H9 (cell line): ENCODE measurements around the gene HCN4. TPM values are rescaled to one million over a fixed set of nuclear protein-coding genes. Genes with fewer than 3 reads are reported as not detected.

Experiments
- DNase-seq: peaks from one replicate; pipeline ENCODE4 v3.0.0-alpha.2; 2017
- H2AFZ ChIP-seq: one replicate; pipeline ENCODE4 v1.6.1; 2013; ENCODE audit warnings: mild to moderate bottlenecking, low read length, control low read depth, moderate library complexity
- H2AK5ac ChIP-seq: 2 replicates; pipeline ENCODE4 v1.6.1; 2013; ENCODE audit warnings: low read length, control low read depth, mixed read lengths; ENCODE audit not compliant: insufficient read length
- H2BK120ac ChIP-seq: one replicate; pipeline ENCODE4 v1.6.1; 2013; ENCODE audit warnings: low read depth, mild to moderate bottlenecking, low read length, control low read depth, inconsistent platforms; ENCODE audit not compliant: poor library complexity, severe bottlenecking
- H2BK12ac ChIP-seq: 2 replicates; pipeline ENCODE4 v1.6.1; 2013; ENCODE audit warnings: low read length, control low read depth, mixed read lengths, low read depth; ENCODE audit not compliant: insufficient read length
- H2BK15ac ChIP-seq: 2 replicates; pipeline ENCODE4 v1.6.1; 2013; ENCODE audit warnings: low read depth, low read length, control low read depth
- H2BK20ac ChIP-seq: one replicate; pipeline ENCODE4 v1.6.1; 2013; ENCODE audit warnings: low read depth, mild to moderate bottlenecking, low read length, control low read depth, inconsistent platforms; ENCODE audit not compliant: poor library complexity, severe bottlenecking
- H2BK5ac ChIP-seq: 2 replicates; pipeline ENCODE4 v1.6.1; 2013; ENCODE audit warnings: low read length, control low read depth, mixed read lengths; ENCODE audit not compliant: insufficient read length
- H3K14ac ChIP-seq: 2 replicates; pipeline ENCODE4 v1.6.1; 2013; ENCODE audit warnings: low read length, control low read depth; ENCODE audit not compliant: insufficient read depth
- H3K18ac ChIP-seq: 2 replicates; pipeline ENCODE4 v1.6.1; 2013; ENCODE audit warnings: low read depth, mild to moderate bottlenecking, mixed read lengths, low read length, control low read depth; ENCODE audit not compliant: insufficient read length
- H3K23ac ChIP-seq: 2 replicates; pipeline ENCODE4 v1.6.1; 2013; ENCODE audit warnings: low read length, control low read depth, mixed read lengths, low read depth; ENCODE audit not compliant: insufficient read length
- H3K23me2 ChIP-seq: 2 replicates; pipeline ENCODE4 v1.6.1; 2013; ENCODE audit warnings: low read depth, mild to moderate bottlenecking, mixed read lengths, low read length, control low read depth; ENCODE audit not compliant: insufficient read length, poor library complexity, severe bottlenecking
- H3K27ac ChIP-seq: 2 replicates; pipeline ENCODE4 v1.5.1; 2013; ENCODE audit warnings: low read length, control low read depth, mixed read lengths, low read depth; ENCODE audit not compliant: insufficient read length
- H3K27me3 ChIP-seq: 2 replicates; pipeline ENCODE4 v1.6.1; 2013; ENCODE audit warnings: low read length, control low read depth, inconsistent platforms; ENCODE audit not compliant: insufficient read depth
- H3K4ac ChIP-seq: 2 replicates; pipeline ENCODE4 v1.6.1; 2013; ENCODE audit warnings: low read depth, mild to moderate bottlenecking, control low read depth, inconsistent platforms, low read length, moderate library complexity
- H3K4me1 ChIP-seq: 2 replicates; pipeline ENCODE4 v1.6.1; 2013; ENCODE audit warnings: low read length, control low read depth, inconsistent platforms; ENCODE audit not compliant: insufficient read depth
- H3K4me2 ChIP-seq: 2 replicates; pipeline ENCODE4 v1.6.1; 2013; ENCODE audit warnings: low read length, control low read depth, mixed read lengths; ENCODE audit not compliant: insufficient read length, insufficient read depth
- H3K56ac ChIP-seq: 2 replicates; pipeline ENCODE4 v1.6.1; 2013; ENCODE audit warnings: low read depth, mild to moderate bottlenecking, mixed read lengths, low read length, control low read depth; ENCODE audit not compliant: insufficient read length
- H3K79me1 ChIP-seq: 2 replicates; pipeline ENCODE4 v1.6.1; 2013; ENCODE audit warnings: low read depth, mild to moderate bottlenecking, moderate library complexity, low read length, control low read depth, inconsistent platforms; ENCODE audit not compliant: insufficient read depth, poor library complexity, severe bottlenecking
- H3K79me2 ChIP-seq: 2 replicates; pipeline ENCODE4 v1.6.1; 2013; ENCODE audit warnings: low read length, control low read depth, inconsistent platforms; ENCODE audit not compliant: insufficient read depth
- H3K9ac ChIP-seq: 2 replicates; pipeline ENCODE4 v1.6.1; 2013; ENCODE audit warnings: low read length, control low read depth, mixed read lengths; ENCODE audit not compliant: insufficient read length; ENCODE audit errors: extremely low read depth
- H3K9me3 ChIP-seq: one replicate; pipeline ENCODE4 v1.6.1; 2013; ENCODE audit warnings: low read depth, low read length, inconsistent platforms; ENCODE audit not compliant: control insufficient read depth
- H3T11ph ChIP-seq: one replicate; pipeline ENCODE4 v1.6.1; 2013; ENCODE audit warnings: mild to moderate bottlenecking, low read length, control low read depth, inconsistent platforms
- H4K20me1 ChIP-seq: one replicate; pipeline ENCODE4 v1.6.1; 2013; ENCODE audit not compliant: control insufficient read depth, insufficient read length, insufficient read depth
- H4K5ac ChIP-seq: 2 replicates; pipeline ENCODE4 v1.6.1; 2013; ENCODE audit warnings: low read depth, mild to moderate bottlenecking, mixed read lengths, low read length, control low read depth; ENCODE audit not compliant: insufficient read length
- H4K8ac ChIP-seq: replicated peaks from 2 replicates; pipeline ENCODE4 v1.6.1; 2013; ENCODE audit warnings: low read length, control low read depth, mixed read lengths, low read depth; ENCODE audit not compliant: insufficient read length
- H4K91ac ChIP-seq: 2 replicates; pipeline ENCODE4 v1.6.1; 2013; ENCODE audit warnings: low read depth, mild to moderate bottlenecking, moderate library complexity, mixed read lengths, low read length, control low read depth; ENCODE audit not compliant: insufficient read length
- H3K27ac Mint-ChIP-seq, 3 experiments: 2 replicates in 2 of 3; 3 replicates in 1 of 3; pipeline ENCODE4 v1.8.0; 2020 to 2021; ENCODE audit warnings: mixed read lengths in 3 of 3, mild to moderate bottlenecking in 1 of 3, moderate library complexity in 1 of 3
- H3K27me3 Mint-ChIP-seq: 2 replicates; pipeline ENCODE4 v1.8.0; 2021; ENCODE audit warnings: low read depth, mild to moderate bottlenecking, moderate library complexity, mixed read lengths
- H3K36me3 Mint-ChIP-seq, 3 experiments: 2 replicates in 2 of 3; 3 replicates in 1 of 3; pipeline ENCODE4 v1.8.0; 2020 to 2021; ENCODE audit warnings: low read depth in 3 of 3, mixed read lengths in 3 of 3; ENCODE audit not compliant: insufficient read depth in 1 of 3
- H3K4me1 Mint-ChIP-seq, 2 experiments: 2 replicates each; pipeline ENCODE4 v1.8.0; 2020; ENCODE audit warnings: mixed read lengths in 2 of 2
- H3K4me3 Mint-ChIP-seq, 2 experiments: 2 replicates in 1 of 2; 3 replicates in 1 of 2; pipeline ENCODE4 v1.8.0; 2020 to 2021; ENCODE audit warnings: mild to moderate bottlenecking in 2 of 2, mixed read lengths in 2 of 2, moderate library complexity in 1 of 2
- H3K9me3 Mint-ChIP-seq, 2 experiments: 2 replicates in 1 of 2; 3 replicates in 1 of 2; pipeline ENCODE4 v1.8.0; 2020; ENCODE audit warnings: mild to moderate bottlenecking in 2 of 2, mixed read lengths in 2 of 2, moderate library complexity in 1 of 2
- CTCF ChIP-seq: fragments of 200-600 bp; sonication (generic); conservative IDR thresholded peaks from 3 replicates; pipeline ENCODE4 v1.8.0; 2021; ENCODE audit warnings: antibody characterized with exemption, mild to moderate bottlenecking
- WGBS: extraction: QIAGEN DNeasy Blood & Tissue Kit; methylation state at CpG from one replicate; pipeline ENCODE4 v1.1.7; 2013; ENCODE audit warnings: missing lambda C conversion rate, low lambda C conversion rate, mixed read lengths; ENCODE audit not compliant: insufficient read length; ENCODE audit errors: extremely low coverage; 5-methylcytosine and 5-hydroxymethylcytosine counted together
- total RNA-seq: library from RNA; stranded (reverse); gene quantifications from 2 replicates; pipeline ENCODE4 v1.2.1, GENCODE V29; 2021

The HCN4 gene
- total RNA-seq, 1 experiment from 2014 or later = 10.5 TPM

DNA sequence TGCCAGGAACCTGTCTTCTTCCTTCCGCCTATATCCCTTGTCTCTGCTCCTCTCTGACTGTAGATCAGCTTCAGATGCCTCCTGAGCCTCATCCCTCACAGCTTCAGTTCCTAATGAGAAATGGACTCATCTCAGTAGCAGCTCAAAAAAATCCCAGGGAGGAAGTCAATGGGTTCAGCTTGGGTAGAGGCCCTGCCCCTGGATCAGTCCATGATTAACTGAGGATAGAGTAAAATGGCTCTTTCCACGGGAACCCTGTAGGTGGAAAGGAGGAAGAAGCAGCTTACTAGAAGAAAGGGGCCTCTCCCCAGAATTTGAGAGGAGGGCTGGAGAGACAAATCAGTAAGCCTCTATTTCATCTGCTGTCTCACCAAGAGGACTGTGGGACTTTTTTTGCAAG is 26.9 kb upstream of the HCN4 start:
- H2AK5ac ChIP-seq = no peak overlapping the region
- no peak overlapping the region for H3K23ac ChIP-seq
- H3K27me3 Mint-ChIP-seq = peaks cover 7% of the 10 kb centered on the region
- no peaks in the 10 kb centered on the region for H3K23me2 ChIP-seq
- no peak overlapping the region for H4K5ac ChIP-seq
- no peak overlapping the region for H4K8ac ChIP-seq
- H4K20me1 ChIP-seq = no peaks in the 10 kb centered on the region
- 0 out of 2 replicates have a peak overlapping the region, but pooled peaks have one; percentile 54 for H2BK15ac ChIP-seq
- H2AFZ ChIP-seq = no peak overlapping the region
- no peak overlapping the region for H3K14ac ChIP-seq
- no peaks in the 10 kb centered on the region for H3K27me3 ChIP-seq
- H3K79me1 ChIP-seq = no peaks in the 10 kb centered on the region
- H3K9ac ChIP-seq = no peak overlapping the region
- H2BK5ac ChIP-seq = no peak overlapping the region
- no peak overlapping the region for H3K56ac ChIP-seq
- no peak overlapping the region for H3K4me2 ChIP-seq
- no peak for TF ChIP-seq CTCF
- no peak overlapping the region for H2BK120ac ChIP-seq
- H3K36me3 Mint-ChIP-seq = no peaks in the 10 kb centered on the region
- H4K91ac ChIP-seq = no peak overlapping the region
- no peak overlapping the region for H3K4me3 Mint-ChIP-seq
- WGBS = no CpG with 5 or more reads among the region's 2 CpGs
- no peaks in the 10 kb centered on the region for H3K9me3 ChIP-seq
- H3T11ph ChIP-seq = no peak overlapping the region
- no peak overlapping the region for H3K18ac ChIP-seq
- H3K4me1 Mint-ChIP-seq = peaks cover 34 to 35% of the 10 kb centered on the region in 2 experiments
- DNase-seq = no peak
- H3K9me3 Mint-ChIP-seq = no peaks in the 10 kb centered on the region
- H2BK12ac ChIP-seq = no peak overlapping the region
- no peaks in the 10 kb centered on the region for H3K79me2 ChIP-seq
- H3K27ac ChIP-seq = no peak overlapping the region
- no peak overlapping the region for H3K4ac ChIP-seq
- H2BK20ac ChIP-seq = no peak overlapping the region
- peaks cover 8% of the 10 kb centered on the region; the same call in 1 of the 2 replicates for H3K4me1 ChIP-seq
- no peak overlapping the region for H3K27ac Mint-ChIP-seq
